ENCODE measurements around the gene CTNND2. TPM values are rescaled to one million over a fixed set of nuclear protein-coding genes. Genes with fewer than 3 reads are reported as not detected.

Gene CTNND2
- polyA plus RNA-seq, 3 donors = 1.9 to 2.9 (median 2.9) TPM

GRCh38 chr5:10927608-10928007, 976.6 kb downstream of the CTNND2 start:
- DNase-seq = no peak

- no peak for DNase-seq
These were observed 980.9 kb downstream of the CTNND2 start for GRCh38 chr5:10923310-10923709.

Data from renal pelvis (tissue), 4 donors.